Measurements from ENCODE around the gene CHST3. TPM values are rescaled to one million over a fixed set of nuclear protein-coding genes. Genes with fewer than 3 reads are reported as not detected.

CHST3 gene
- total and polyA plus RNA-seq, 10 of the 15 experiments (the other 5 are each of a cell fraction or from before 2014, with no cell fraction given) = 0.03 to 0.50 (median 0.05) TPM; not detected in 2

- ATAC-seq (no peak), FAIRE-seq (no peak), DNase-seq (ENCODE audit: low read depth, low spot score) (no peak)
- peaks cover 14% of the 10 kb centered on the region for H3K4me1 ChIP-seq (ENCODE audit: control insufficient read depth, insufficient read depth, low read length)
- intact Hi-C loops (cut with micrococcal nuclease; ENCODE audit: unreplicated experiment) (no loop called here), in situ Hi-C loops (cut with MboI) (no loop called here)
- H3K9me3 ChIP-seq (replicated peaks; ENCODE audit: control insufficient read depth, insufficient read depth, low read length) = no peaks in the 10 kb centered on the region
- BruUV-seq (replicated peaks) = no TSS peak
- H3K4me3 ChIP-seq = no peak overlapping the region
- H3K27me3 ChIP-seq (replicated peaks in 1 of 2; ENCODE audit: control insufficient read depth in 2 of 2, insufficient read depth in 2 of 2, low read length in 1 of 2) = no peaks in the 10 kb centered on the region
- CTCF ChIA-PET = interaction anchor here (0.5 to 4.1 kb wide), 5 partner anchors 9 to 280 kb away, joined by 3 to 62 read pairs (median 3); no protein-coding TSS in a partner anchor
- no peak overlapping the region for H3K9ac ChIP-seq (ENCODE audit: control insufficient read depth, insufficient read depth, low read length)
- no peaks in the 10 kb centered on the region for H3K36me3 ChIP-seq (ENCODE audit: control insufficient read depth in 2 of 2, insufficient read depth in 2 of 2, low read length in 1 of 2)
- TF ChIP-seq HDAC2 (IDR thresholded peaks at IDR 0.05) (no peak), HDGF (IDR thresholded peaks at IDR 0.05) (no peak), CREB1 (IDR thresholded peaks at IDR 0.05; ENCODE audit: low read depth) (no peak), TCF12 (IDR thresholded peaks at IDR 0.05; ENCODE audit: low read depth, low read length) (no peak), TCF7 (IDR thresholded peaks at IDR 0.05; ENCODE audit: borderline replicate concordance) (no peak), TCF3 (IDR thresholded peaks at IDR 0.05; ENCODE audit: borderline replicate concordance, insufficient read depth, low read depth, low read length) (no peak), IRF3 (IDR thresholded peaks at IDR 0.05) (no peak), NFIC (IDR thresholded peaks at IDR 0.05; ENCODE audit: low read depth, low read length) (no peak), MEF2B (IDR thresholded peaks at IDR 0.05; ENCODE audit: partially characterized antibody, poor library complexity, severe bottlenecking) (no peak), TARDBP (IDR thresholded peaks at IDR 0.05; ENCODE audit: borderline replicate concordance) (no peak), KDM1A (IDR thresholded peaks at IDR 0.05; ENCODE audit: borderline replicate concordance) (no peak), EGR1 (IDR thresholded peaks at IDR 0.05; ENCODE audit: borderline replicate concordance in 1 of 2, low read depth in 2 of 2, low read length in 2 of 2) (no peak), ZSCAN29 (IDR thresholded peaks at IDR 0.05) (no peak), SREBF1 (IDR thresholded peaks at IDR 0.05; ENCODE audit: low read length) (no peak)
- TF ChIP-seq, protein P1, sequence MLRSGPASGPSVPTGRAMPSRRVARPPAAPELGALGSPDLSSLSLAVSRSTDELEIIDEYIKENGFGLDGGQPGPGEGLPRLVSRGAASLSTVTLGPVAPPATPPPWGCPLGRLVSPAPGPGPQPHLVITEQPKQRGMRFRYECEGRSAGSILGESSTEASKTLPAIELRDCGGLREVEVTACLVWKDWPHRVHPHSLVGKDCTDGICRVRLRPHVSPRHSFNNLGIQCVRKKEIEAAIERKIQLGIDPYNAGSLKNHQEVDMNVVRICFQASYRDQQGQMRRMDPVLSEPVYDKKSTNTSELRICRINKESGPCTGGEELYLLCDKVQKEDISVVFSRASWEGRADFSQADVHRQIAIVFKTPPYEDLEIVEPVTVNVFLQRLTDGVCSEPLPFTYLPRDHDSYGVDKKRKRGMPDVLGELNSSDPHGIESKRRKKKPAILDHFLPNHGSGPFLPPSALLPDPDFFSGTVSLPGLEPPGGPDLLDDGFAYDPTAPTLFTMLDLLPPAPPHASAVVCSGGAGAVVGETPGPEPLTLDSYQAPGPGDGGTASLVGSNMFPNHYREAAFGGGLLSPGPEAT (IDR thresholded peaks at IDR 0.05; ENCODE audit: low read depth) = no peak
- no peaks in the 10 kb centered on the region for H3K79me2 ChIP-seq (ENCODE audit: control insufficient read depth, insufficient read depth, low read length)
- no peak overlapping the region for H3K27ac ChIP-seq (ENCODE audit: control insufficient read depth, insufficient read depth)
- POLR2A ChIA-PET = interaction anchor here (1.2 kb wide), 1 partner anchor 191 kb away, joined by 6 read pairs; no protein-coding TSS in a partner anchor
- no peak overlapping the region for H3K4me2 ChIP-seq (ENCODE audit: control insufficient read depth, insufficient read depth)
- RAD21 ChIA-PET (ENCODE audit: unreplicated experiment) = interaction anchor here (0.8 to 1.4 kb wide), 3 partner anchors 22 to 263 kb away, joined by 3 read pairs; no protein-coding TSS in a partner anchor
- 85% methylated on average over 23 of the region's 25 CpGs for WGBS (ENCODE audit: insufficient coverage, insufficient replicate concordance, low lambda C conversion rate, missing lambda C conversion rate)
- SMC1A ChIA-PET (ENCODE audit: uncharacterized antibody, unreplicated experiment) = interaction anchor here (0.9 to 7.2 kb wide), 5 partner anchors 8 to 167 kb away, joined by 3 to 72 read pairs (median 3); no protein-coding TSS in a partner anchor
- H2AFZ ChIP-seq (ENCODE audit: control insufficient read depth, low read depth, low read length) = no peak overlapping the region
- no peaks in the 10 kb centered on the region for H4K20me1 ChIP-seq (ENCODE audit: control insufficient read depth, insufficient read depth)
Observed at GRCh38 chr10:72056932-72057751, 92.9 kb downstream of the CHST3 start.

Measured in GM12878 (cell line).